Breast epithelium (tissue), 3 donors: ENCODE measurements around the gene COL18A1.

Experiments
- POLR2AphosphoS5 ChIP-seq, 3 donors: sonication (generic); formaldehyde crosslinking; IDR thresholded peaks; one replicate each; pipeline ENCODE4 v1.6.1; 2017; ENCODE audit warnings: antibody characterized with exemption in 3 of 3
- TF ChIP-seq, protein P1 (sequence below), 3 donors: fragments of 450-650 bp; IDR thresholded peaks; one replicate each; pipeline ENCODE4 v1.5.1; 2016 to 2017; ENCODE audit warnings: antibody characterized with exemption in 3 of 3, mild to moderate bottlenecking in 3 of 3, moderate library complexity in 3 of 3

DNA sequence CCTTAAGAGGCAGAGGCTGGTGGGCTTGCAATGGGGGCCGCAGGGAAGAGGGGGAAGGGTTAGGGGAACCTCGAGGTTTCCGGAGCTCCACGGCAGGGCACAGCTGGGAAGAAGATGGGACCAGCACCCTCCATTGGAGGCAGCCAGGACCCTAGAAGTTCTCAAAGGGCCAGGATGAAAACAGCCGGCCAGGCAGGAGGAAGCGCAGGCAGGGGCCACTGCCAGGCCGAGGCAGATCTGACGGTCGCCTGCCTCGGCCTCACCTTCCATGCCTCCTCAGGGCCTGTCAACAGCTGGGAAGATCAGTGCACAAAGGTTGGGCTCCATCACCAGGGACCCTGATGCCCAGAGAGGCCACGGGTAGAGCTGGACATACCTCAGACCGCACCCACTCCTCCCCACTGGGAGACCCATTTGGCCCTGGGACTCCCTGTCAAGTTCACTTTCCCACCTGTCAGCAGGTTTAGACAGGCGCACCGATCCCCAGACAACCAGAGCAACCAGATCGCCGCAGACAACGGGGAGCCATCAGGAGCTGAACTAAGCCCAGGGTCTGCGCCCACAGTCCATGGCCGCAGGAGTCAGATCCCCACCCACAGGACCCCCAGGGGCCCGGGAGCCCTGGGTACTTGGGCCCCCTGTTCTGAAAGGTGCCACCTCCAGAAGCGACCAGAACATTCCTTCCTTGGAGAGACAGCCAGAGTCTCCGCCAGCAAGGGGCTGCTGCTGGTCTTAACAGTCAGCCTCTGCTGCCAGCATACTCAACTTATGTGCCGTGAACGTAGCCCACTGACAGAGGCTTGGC lies 135.0 kb downstream of the COL18A1 start:
- TF ChIP-seq, protein P1, sequence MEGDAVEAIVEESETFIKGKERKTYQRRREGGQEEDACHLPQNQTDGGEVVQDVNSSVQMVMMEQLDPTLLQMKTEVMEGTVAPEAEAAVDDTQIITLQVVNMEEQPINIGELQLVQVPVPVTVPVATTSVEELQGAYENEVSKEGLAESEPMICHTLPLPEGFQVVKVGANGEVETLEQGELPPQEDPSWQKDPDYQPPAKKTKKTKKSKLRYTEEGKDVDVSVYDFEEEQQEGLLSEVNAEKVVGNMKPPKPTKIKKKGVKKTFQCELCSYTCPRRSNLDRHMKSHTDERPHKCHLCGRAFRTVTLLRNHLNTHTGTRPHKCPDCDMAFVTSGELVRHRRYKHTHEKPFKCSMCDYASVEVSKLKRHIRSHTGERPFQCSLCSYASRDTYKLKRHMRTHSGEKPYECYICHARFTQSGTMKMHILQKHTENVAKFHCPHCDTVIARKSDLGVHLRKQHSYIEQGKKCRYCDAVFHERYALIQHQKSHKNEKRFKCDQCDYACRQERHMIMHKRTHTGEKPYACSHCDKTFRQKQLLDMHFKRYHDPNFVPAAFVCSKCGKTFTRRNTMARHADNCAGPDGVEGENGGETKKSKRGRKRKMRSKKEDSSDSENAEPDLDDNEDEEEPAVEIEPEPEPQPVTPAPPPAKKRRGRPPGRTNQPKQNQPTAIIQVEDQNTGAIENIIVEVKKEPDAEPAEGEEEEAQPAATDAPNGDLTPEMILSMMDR (IDR thresholded peaks at IDR 0.05): no peak
- TF ChIP-seq POLR2AphosphoS5 (IDR thresholded peaks at IDR 0.05): no peak
